DND-41 (cell line): ENCODE results near the gene SGPL1.
"Not testable (repeated sequence)": the region's sequence is repeated elsewhere in the genome, so short reads cannot be mapped to it uniquely, and the experiment has no call there.

ENCODE experiments used
- ATAC-seq: fragments of 200-7000 bp; cut with Tn5 transposase; 3 replicates; pipeline ENCODE4 v1.9.1; 2021; ENCODE audit warnings: low read depth; ENCODE audit not compliant: insufficient read depth
- DNase-seq: peaks from one replicate; pipeline ENCODE4 v3.0.0-alpha.2; 2020
- H2AFZ ChIP-seq: 2 replicates; pipeline ENCODE4 v1.6.0; 2012; ENCODE audit warnings: low read depth, low read length
- H3K27ac ChIP-seq: 2 replicates; pipeline ENCODE4 v1.5.1; 2012; ENCODE audit warnings: low read length, inconsistent platforms
- H3K27me3 ChIP-seq: fragments of 200-600 bp; sonication (generic); 2 replicates; pipeline ENCODE4 v1.6.0; 2012; ENCODE audit warnings: low read length, mild to moderate bottlenecking, inconsistent platforms; ENCODE audit not compliant: insufficient read depth, poor library complexity
- H3K36me3 ChIP-seq: 2 replicates; pipeline ENCODE4 v1.5.1; 2012; ENCODE audit warnings: low read length, inconsistent platforms; ENCODE audit not compliant: insufficient read depth
- H3K4me1 ChIP-seq: 2 replicates; pipeline ENCODE4 v1.5.1; 2012; ENCODE audit warnings: mild to moderate bottlenecking, low read length; ENCODE audit not compliant: insufficient read depth
- H3K4me2 ChIP-seq: 2 replicates; pipeline ENCODE4 v1.6.0; 2012; ENCODE audit warnings: mild to moderate bottlenecking, moderate library complexity, low read length, inconsistent platforms; ENCODE audit not compliant: insufficient read depth
- H3K4me3 ChIP-seq, 2 experiments: fragments of 200-600 bp in 1 of 2; shearing (Covaris generic) in 1 of 2; 2 replicates each; pipeline ENCODE4 v1.5.1; 2012 to 2016; ENCODE audit warnings: inconsistent platforms in 2 of 2, low read length in 2 of 2, mild to moderate bottlenecking in 2 of 2, low read depth in 1 of 2, moderate library complexity in 1 of 2
- H3K79me2 ChIP-seq: 2 replicates; pipeline ENCODE4 v1.6.0; 2012; ENCODE audit warnings: low read length, inconsistent platforms; ENCODE audit not compliant: insufficient read depth
- H3K9ac ChIP-seq: 2 replicates; pipeline ENCODE4 v1.6.0; 2012; ENCODE audit warnings: low read depth, mild to moderate bottlenecking, inconsistent platforms, low read length, moderate library complexity
- H3K9me3 ChIP-seq: 2 replicates; pipeline ENCODE4 v1.5.1; 2012; ENCODE audit warnings: low read length, moderate library complexity, mild to moderate bottlenecking, inconsistent platforms; ENCODE audit not compliant: insufficient read depth, severe bottlenecking
- H4K20me1 ChIP-seq: 2 replicates; pipeline ENCODE4 v1.6.0; 2012; ENCODE audit warnings: low read length; ENCODE audit not compliant: insufficient read depth
- CTCF ChIP-seq: IDR thresholded peaks from 2 replicates; pipeline ENCODE4 v1.5.1; 2012; ENCODE audit warnings: borderline replicate concordance, low read length, moderate library complexity, mild to moderate bottlenecking; ENCODE audit not compliant: poor library complexity, severe bottlenecking; ENCODE audit errors: extremely low read depth
- EZH2 ChIP-seq: IDR thresholded peaks from 3 replicates; pipeline ENCODE4 v1.6.1; 2012; ENCODE audit warnings: borderline replicate concordance, low read depth, mild to moderate bottlenecking, moderate library complexity, low read length, inconsistent platforms; ENCODE audit not compliant: severe bottlenecking

Gene SGPL1

GRCh38 chr10:70815504-70816219, at the start of gene SGPL1:
SGPL1 (plus strand) TSS chr10:70815948; CDS start chr10:70816854, 906 bp downstream.
- H3K4me2 ChIP-seq = peak within 1 kb of the TSS; percentile 97
- ATAC-seq (peak; percentile 85), DNase-seq (peak; percentile 84)
- H4K20me1 ChIP-seq = no peaks in the 10 kb centered on the region
- peak within 1 kb of the TSS; percentile 69 for H3K9ac ChIP-seq
- peaks cover 17% of the 10 kb centered on the region; the same call in 1 of the 2 replicates for H3K36me3 ChIP-seq
- H3K4me1 ChIP-seq = peaks cover 25% of the 10 kb centered on the region
- H3K9me3 ChIP-seq = no peaks in the 10 kb centered on the region
- H3K79me2 ChIP-seq = peaks cover 12% of the 10 kb centered on the region
- H3K27me3 ChIP-seq = no peaks in the 10 kb centered on the region
- TF ChIP-seq EZH2 (no peak), CTCF (peak; percentile 97)
- peak within 1 kb of the TSS; percentile 77 to 94 for H3K4me3 ChIP-seq
- peak within 1 kb of the TSS; percentile 100 for H2AFZ ChIP-seq
- peak within 1 kb of the TSS; percentile 76 for H3K27ac ChIP-seq

- DNase-seq, ATAC-seq: not testable (repeated sequence)
Measured at GRCh38 chr10:70768026-70768685, 47.6 kb upstream of the SGPL1 start.

GRCh38 chr10:70769121-70769520, 46.6 kb upstream of the SGPL1 start:
- ATAC-seq = no peak
- no peak for DNase-seq
- H4K20me1 ChIP-seq = no peaks in the 10 kb centered on the region

More at GRCh38 chr10:70768026-70768685, 47.6 kb upstream of the SGPL1 start:
- H3K36me3 ChIP-seq, H3K79me2 ChIP-seq, H3K4me3 ChIP-seq, H3K27ac ChIP-seq, H3K9ac ChIP-seq, H2AFZ ChIP-seq, H3K4me2 ChIP-seq, H3K27me3 ChIP-seq, H4K20me1 ChIP-seq: not testable (repeated sequence)
- peaks cover 10% of the 10 kb centered on the region for H3K4me1 ChIP-seq
- peaks cover 20% of the 10 kb centered on the region for H3K9me3 ChIP-seq

More at GRCh38 chr10:70769121-70769520, 46.6 kb upstream of the SGPL1 start:
- H3K9me3 ChIP-seq = peaks cover 20% of the 10 kb centered on the region
- no peaks in the 10 kb centered on the region for H3K36me3 ChIP-seq
- peaks cover under 1% of the 10 kb centered on the region for H3K4me1 ChIP-seq
- TF ChIP-seq CTCF (no peak), EZH2 (no peak)
- no peaks in the 10 kb centered on the region for H3K27me3 ChIP-seq
- H3K4me2 ChIP-seq = no peak overlapping the region
- H3K4me3 ChIP-seq = no peak overlapping the region
- H3K9ac ChIP-seq = no peak overlapping the region
- H3K79me2 ChIP-seq = no peaks in the 10 kb centered on the region
- no peak overlapping the region for H3K27ac ChIP-seq
- no peak overlapping the region for H2AFZ ChIP-seq
